Liver (tissue), 9 donors: ENCODE results near the gene CHRNB1. TPM values are rescaled to one million over a fixed set of nuclear protein-coding genes. Genes with fewer than 3 reads are reported as not detected.

ENCODE experiments used
- DNase-seq: peaks from one replicate; pipeline ENCODE4 v3.0.0-alpha.2; 2017; ENCODE audit warnings: low spot score
- H3K27ac ChIP-seq, 2 donors: one replicate each; pipeline ENCODE4 v1.7.0; 2013; ENCODE audit warnings: inconsistent platforms in 2 of 2, low read length in 2 of 2, control low read depth in 1 of 2, low read depth in 1 of 2, mild to moderate bottlenecking in 1 of 2
- H3K27me3 ChIP-seq, 4 donors: one replicate each; pipeline versions ENCODE4 v1.6.1 to v1.7.0; 2013; ENCODE audit warnings: low read length in 3 of 4, inconsistent platforms in 1 of 4, mild to moderate bottlenecking in 1 of 4, moderate library complexity in 1 of 4; ENCODE audit not compliant: control insufficient read depth in 4 of 4, insufficient read depth in 4 of 4
- H3K36me3 ChIP-seq, 4 donors: one replicate each; pipeline versions ENCODE4 v1.6.1 to v1.7.0; 2013; ENCODE audit warnings: low read length in 3 of 4, mild to moderate bottlenecking in 3 of 4, low read depth in 1 of 4, moderate library complexity in 1 of 4; ENCODE audit not compliant: control insufficient read depth in 4 of 4, insufficient read depth in 3 of 4
- H3K4me1 ChIP-seq, 4 donors: one replicate each; pipeline versions ENCODE4 v1.6.1 to v1.7.0; 2013; ENCODE audit warnings: low read length in 3 of 4, mild to moderate bottlenecking in 3 of 4, moderate library complexity in 1 of 4; ENCODE audit not compliant: control insufficient read depth in 4 of 4, insufficient read depth in 4 of 4
- H3K4me3 ChIP-seq, 3 donors: one replicate each; pipeline versions ENCODE4 v1.6.1 to v1.7.0; 2013; ENCODE audit warnings: low read length in 3 of 3, control low read depth in 1 of 3, low read depth in 1 of 3, mild to moderate bottlenecking in 1 of 3
- H3K9ac ChIP-seq, 2 donors: one replicate each; pipeline ENCODE4 v1.7.0; 2013; ENCODE audit warnings: low read length in 2 of 2, mild to moderate bottlenecking in 2 of 2, moderate library complexity in 2 of 2, control low read depth in 1 of 2, low read depth in 1 of 2
- H3K9me3 ChIP-seq, 4 donors: one replicate each; pipeline versions ENCODE4 v1.6.1 to v1.7.0; 2013; ENCODE audit warnings: low read length in 3 of 4; ENCODE audit not compliant: control insufficient read depth in 4 of 4
- EGR1 ChIP-seq, 2 donors: IDR thresholded peaks; 2 replicates each; pipeline ENCODE4 v1.6.1; 2016 to 2018; ENCODE audit warnings: antibody characterized with exemption in 2 of 2, low read depth in 2 of 2
- FOXA1 ChIP-seq: IDR thresholded peaks from 2 replicates; pipeline ENCODE4 v1.6.1; 2016; ENCODE audit warnings: antibody characterized with exemption
- FOXA2 ChIP-seq: IDR thresholded peaks from 2 replicates; pipeline ENCODE4 v1.6.1; 2016; ENCODE audit warnings: antibody characterized with exemption
- GABPA ChIP-seq, 2 donors: IDR thresholded peaks in 1 of 2; conservative IDR thresholded peaks in 1 of 2; 2 replicates each; pipeline ENCODE4 v1.6.1; 2016; ENCODE audit warnings: antibody characterized with exemption in 2 of 2, mild to moderate bottlenecking in 1 of 2, moderate library complexity in 1 of 2
- HNF4A ChIP-seq, 2 donors: conservative IDR thresholded peaks; 2 replicates each; pipeline ENCODE4 v1.6.1; 2016; ENCODE audit warnings: antibody characterized with exemption in 2 of 2, mild to moderate bottlenecking in 2 of 2
- HNF4G ChIP-seq: IDR thresholded peaks from 2 replicates; pipeline ENCODE4 v1.6.1; 2016; ENCODE audit warnings: antibody characterized with exemption
- JUND ChIP-seq, 2 donors: IDR thresholded peaks; 2 replicates each; pipeline ENCODE4 v1.6.1; 2016; ENCODE audit warnings: antibody characterized with exemption in 2 of 2
- NR2F2 ChIP-seq: IDR thresholded peaks from 2 replicates; pipeline ENCODE4 v1.6.1; 2016; ENCODE audit warnings: antibody characterized with exemption
- RAD21 ChIP-seq, 2 donors: IDR thresholded peaks; 2 replicates each; pipeline ENCODE4 v1.6.1; 2016; ENCODE audit warnings: antibody characterized with exemption in 2 of 2, mild to moderate bottlenecking in 2 of 2
- RXRA ChIP-seq, 2 donors: IDR thresholded peaks; 2 replicates each; pipeline ENCODE4 v1.6.1; 2017 to 2018; ENCODE audit warnings: antibody characterized with exemption in 2 of 2, mild to moderate bottlenecking in 1 of 2
- SP1 ChIP-seq: IDR thresholded peaks from 2 replicates; pipeline ENCODE4 v1.6.1; 2018; ENCODE audit warnings: antibody characterized with exemption, mild to moderate bottlenecking
- TAF1 ChIP-seq: conservative IDR thresholded peaks from 2 replicates; pipeline ENCODE4 v1.6.1; 2016; ENCODE audit warnings: antibody characterized with exemption, mild to moderate bottlenecking
- YY1 ChIP-seq: IDR thresholded peaks from 2 replicates; pipeline ENCODE4 v1.6.1; 2016; ENCODE audit warnings: antibody characterized with exemption, mild to moderate bottlenecking
- WGBS: extraction: QIAGEN DNeasy Blood & Tissue Kit; methylation state at CpG from one replicate; pipeline ENCODE4 v1.1.7; 2013; 5-methylcytosine and 5-hydroxymethylcytosine counted together
- polyA plus RNA-seq, 2 donors: library from polyadenylated mRNA; stranded (reverse) in 1 of 2; unstranded in 1 of 2; fragments of 200-250 nt in 1 of 2; fragments of >200 nt in 1 of 2; fragmentation: Nextera tagmentation in 1 of 2; extraction: Ambion mirVana in 1 of 2; gene quantifications; one replicate each; pipeline versions ENCODE4 v1.2.1 to v1.2.3, GENCODE V29; 2013 to 2015
- total RNA-seq, 2 donors: library from RNA; depleted of rRNA; stranded (reverse); fragments of >200 nt; gene quantifications; one replicate each; pipeline ENCODE4 v1.2.3, GENCODE V29; 2014
- TF ChIP-seq, protein P1 (sequence below): IDR thresholded peaks from 2 replicates; pipeline ENCODE4 v1.6.1; 2016; ENCODE audit warnings: antibody characterized with exemption
- TF ChIP-seq, protein P2 (sequence below): IDR thresholded peaks from 2 replicates; pipeline ENCODE4 v1.6.1; 2016; ENCODE audit warnings: antibody characterized with exemption
- TF ChIP-seq, protein P3 (sequence below): fragments of 150-350 bp; IDR thresholded peaks from 2 replicates; pipeline ENCODE4 v1.5.1; 2017; ENCODE audit warnings: improper control_type of control experiment, low read depth, low read length; ENCODE audit not compliant: missing input control
- TF ChIP-seq, protein P4 (sequence below): IDR thresholded peaks from 2 replicates; pipeline ENCODE4 v1.6.1; 2016; ENCODE audit warnings: antibody characterized with exemption
- TF ChIP-seq, protein P5 (sequence below): IDR thresholded peaks from 2 replicates; pipeline ENCODE4 v1.6.1; 2016; ENCODE audit warnings: antibody characterized with exemption, mild to moderate bottlenecking
- donor health status: healthy.
- donor health status: healthy.
- donor health status: healthy.
- donor health status: healthy.
- donor health status: healthy.

Gene CHRNB1
- total and polyA plus RNA-seq, 4 donors: 4.2 to 11.5 (median 7.2) TPM

DNA sequence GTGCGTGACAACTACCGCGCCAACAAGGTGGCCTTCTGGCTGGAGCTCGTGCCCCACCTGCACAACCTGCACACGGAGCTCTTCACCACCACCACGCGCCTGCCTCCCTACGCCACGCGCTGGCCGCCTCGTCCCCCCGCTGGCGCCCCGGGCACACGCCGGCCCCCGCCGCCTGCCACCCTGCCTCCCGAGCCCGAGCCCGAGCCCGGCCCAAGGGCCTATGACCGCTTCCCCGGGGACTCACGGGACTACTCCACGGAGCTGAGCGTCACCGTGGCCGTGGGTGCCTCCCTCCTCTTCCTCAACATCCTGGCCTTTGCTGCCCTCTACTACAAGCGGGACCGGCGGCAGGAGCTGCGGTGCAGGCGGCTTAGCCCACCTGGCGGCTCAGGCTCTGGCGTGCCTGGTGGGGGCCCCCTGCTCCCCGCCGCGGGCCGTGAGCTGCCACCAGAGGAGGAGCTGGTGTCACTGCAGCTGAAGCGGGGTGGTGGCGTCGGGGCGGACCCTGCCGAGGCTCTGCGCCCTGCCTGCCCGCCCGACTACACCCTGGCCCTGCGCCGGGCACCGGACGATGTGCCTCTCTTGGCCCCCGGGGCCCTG, 27.7 kb upstream of the CHRNB1 start:
- no peaks in the 10 kb centered on the region for H3K9me3 ChIP-seq
- H3K9ac ChIP-seq: no peak overlapping the region
- WGBS: 96% methylated on average over 54 of the region's 54 CpGs
- DNase-seq: no peak
- H3K36me3 ChIP-seq: no peaks in the 10 kb centered on the region
- no peak overlapping the region for H3K27ac ChIP-seq
- no peaks in the 10 kb centered on the region for H3K4me1 ChIP-seq
- TF ChIP-seq FOXA2 (no peak), HNF4G (no peak), NR2F2 (no peak), SP1 (no peak), RXRA (IDR thresholded peaks at IDR 0.05) (no peak), TAF1 (no peak), RAD21 (IDR thresholded peaks at IDR 0.05) (no peak), HNF4A (conservative IDR thresholded peaks at IDR 0.05) (no peak), YY1 (no peak), FOXA1 (no peak), JUND (IDR thresholded peaks at IDR 0.05) (no peak), GABPA (IDR thresholded peaks at IDR 0.05 in 1 of 2, conservative IDR thresholded peaks at IDR 0.05 in 1 of 2) (no peak), EGR1 (IDR thresholded peaks at IDR 0.05; ENCODE audit: low read depth in 2 of 2) (no peak)
- TF ChIP-seq, protein P1, sequence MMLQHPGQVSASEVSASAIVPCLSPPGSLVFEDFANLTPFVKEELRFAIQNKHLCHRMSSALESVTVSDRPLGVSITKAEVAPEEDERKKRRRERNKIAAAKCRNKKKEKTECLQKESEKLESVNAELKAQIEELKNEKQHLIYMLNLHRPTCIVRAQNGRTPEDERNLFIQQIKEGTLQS: no peak
- TF ChIP-seq, protein P2, sequence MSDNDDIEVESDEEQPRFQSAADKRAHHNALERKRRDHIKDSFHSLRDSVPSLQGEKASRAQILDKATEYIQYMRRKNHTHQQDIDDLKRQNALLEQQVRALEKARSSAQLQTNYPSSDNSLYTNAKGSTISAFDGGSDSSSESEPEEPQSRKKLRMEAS: no peak
- TF ChIP-seq, protein P3, sequence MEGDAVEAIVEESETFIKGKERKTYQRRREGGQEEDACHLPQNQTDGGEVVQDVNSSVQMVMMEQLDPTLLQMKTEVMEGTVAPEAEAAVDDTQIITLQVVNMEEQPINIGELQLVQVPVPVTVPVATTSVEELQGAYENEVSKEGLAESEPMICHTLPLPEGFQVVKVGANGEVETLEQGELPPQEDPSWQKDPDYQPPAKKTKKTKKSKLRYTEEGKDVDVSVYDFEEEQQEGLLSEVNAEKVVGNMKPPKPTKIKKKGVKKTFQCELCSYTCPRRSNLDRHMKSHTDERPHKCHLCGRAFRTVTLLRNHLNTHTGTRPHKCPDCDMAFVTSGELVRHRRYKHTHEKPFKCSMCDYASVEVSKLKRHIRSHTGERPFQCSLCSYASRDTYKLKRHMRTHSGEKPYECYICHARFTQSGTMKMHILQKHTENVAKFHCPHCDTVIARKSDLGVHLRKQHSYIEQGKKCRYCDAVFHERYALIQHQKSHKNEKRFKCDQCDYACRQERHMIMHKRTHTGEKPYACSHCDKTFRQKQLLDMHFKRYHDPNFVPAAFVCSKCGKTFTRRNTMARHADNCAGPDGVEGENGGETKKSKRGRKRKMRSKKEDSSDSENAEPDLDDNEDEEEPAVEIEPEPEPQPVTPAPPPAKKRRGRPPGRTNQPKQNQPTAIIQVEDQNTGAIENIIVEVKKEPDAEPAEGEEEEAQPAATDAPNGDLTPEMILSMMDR: no peak
- TF ChIP-seq, protein P4, sequence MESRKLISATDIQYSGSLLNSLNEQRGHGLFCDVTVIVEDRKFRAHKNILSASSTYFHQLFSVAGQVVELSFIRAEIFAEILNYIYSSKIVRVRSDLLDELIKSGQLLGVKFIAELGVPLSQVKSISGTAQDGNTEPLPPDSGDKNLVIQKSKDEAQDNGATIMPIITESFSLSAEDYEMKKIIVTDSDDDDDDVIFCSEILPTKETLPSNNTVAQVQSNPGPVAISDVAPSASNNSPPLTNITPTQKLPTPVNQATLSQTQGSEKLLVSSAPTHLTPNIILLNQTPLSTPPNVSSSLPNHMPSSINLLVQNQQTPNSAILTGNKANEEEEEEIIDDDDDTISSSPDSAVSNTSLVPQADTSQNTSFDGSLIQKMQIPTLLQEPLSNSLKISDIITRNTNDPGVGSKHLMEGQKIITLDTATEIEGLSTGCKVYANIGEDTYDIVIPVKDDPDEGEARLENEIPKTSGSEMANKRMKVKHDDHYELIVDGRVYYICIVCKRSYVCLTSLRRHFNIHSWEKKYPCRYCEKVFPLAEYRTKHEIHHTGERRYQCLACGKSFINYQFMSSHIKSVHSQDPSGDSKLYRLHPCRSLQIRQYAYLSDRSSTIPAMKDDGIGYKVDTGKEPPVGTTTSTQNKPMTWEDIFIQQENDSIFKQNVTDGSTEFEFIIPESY: no peak
- TF ChIP-seq, protein P5, sequence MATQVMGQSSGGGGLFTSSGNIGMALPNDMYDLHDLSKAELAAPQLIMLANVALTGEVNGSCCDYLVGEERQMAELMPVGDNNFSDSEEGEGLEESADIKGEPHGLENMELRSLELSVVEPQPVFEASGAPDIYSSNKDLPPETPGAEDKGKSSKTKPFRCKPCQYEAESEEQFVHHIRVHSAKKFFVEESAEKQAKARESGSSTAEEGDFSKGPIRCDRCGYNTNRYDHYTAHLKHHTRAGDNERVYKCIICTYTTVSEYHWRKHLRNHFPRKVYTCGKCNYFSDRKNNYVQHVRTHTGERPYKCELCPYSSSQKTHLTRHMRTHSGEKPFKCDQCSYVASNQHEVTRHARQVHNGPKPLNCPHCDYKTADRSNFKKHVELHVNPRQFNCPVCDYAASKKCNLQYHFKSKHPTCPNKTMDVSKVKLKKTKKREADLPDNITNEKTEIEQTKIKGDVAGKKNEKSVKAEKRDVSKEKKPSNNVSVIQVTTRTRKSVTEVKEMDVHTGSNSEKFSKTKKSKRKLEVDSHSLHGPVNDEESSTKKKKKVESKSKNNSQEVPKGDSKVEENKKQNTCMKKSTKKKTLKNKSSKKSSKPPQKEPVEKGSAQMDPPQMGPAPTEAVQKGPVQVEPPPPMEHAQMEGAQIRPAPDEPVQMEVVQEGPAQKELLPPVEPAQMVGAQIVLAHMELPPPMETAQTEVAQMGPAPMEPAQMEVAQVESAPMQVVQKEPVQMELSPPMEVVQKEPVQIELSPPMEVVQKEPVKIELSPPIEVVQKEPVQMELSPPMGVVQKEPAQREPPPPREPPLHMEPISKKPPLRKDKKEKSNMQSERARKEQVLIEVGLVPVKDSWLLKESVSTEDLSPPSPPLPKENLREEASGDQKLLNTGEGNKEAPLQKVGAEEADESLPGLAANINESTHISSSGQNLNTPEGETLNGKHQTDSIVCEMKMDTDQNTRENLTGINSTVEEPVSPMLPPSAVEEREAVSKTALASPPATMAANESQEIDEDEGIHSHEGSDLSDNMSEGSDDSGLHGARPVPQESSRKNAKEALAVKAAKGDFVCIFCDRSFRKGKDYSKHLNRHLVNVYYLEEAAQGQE: no peak
- no peak overlapping the region for H3K4me3 ChIP-seq
- no peaks in the 10 kb centered on the region for H3K27me3 ChIP-seq
